HepG2 (cell line): ENCODE data around the gene TM9SF3. TPM values are rescaled to one million over a fixed set of nuclear protein-coding genes. Genes with fewer than 3 reads are reported as not detected.

Experiments
- ATAC-seq: fragments of 200-7000 bp; cut with Tn5 transposase; 3 replicates; pipeline ENCODE4 v1.9.1; 2020; ENCODE audit warnings: mild to moderate bottlenecking, moderate library complexity
- BruUV-seq: library from RNA; stranded (reverse); fragments of 400-500 nt; replicated peaks from 2 replicates; lab custom pipeline; 2021; lab: Mats Ljungman, UMichigan
- CTCF ChIA-PET: fragments of 300-600 bp; formaldehyde crosslinking; extraction: SDS; loops from one replicate; lab custom pipeline; 2021; ENCODE audit warnings: low total read pairs, inconsistent platforms, low intra/inter-chr PET ratio; lab: Yijun Ruan, JAX
- POLR2A ChIA-PET: fragments of 350-600 bp; sonication (Branson Sonifier 250); formaldehyde crosslinking; loops from one replicate; lab custom pipeline; 2020; ENCODE audit warnings: antibody characterized with exemption, inconsistent platforms; lab: Yijun Ruan, JAX
- DNase-seq: peaks from one replicate; pipeline ENCODE4 v3.0.0-alpha.2; 2015; ENCODE audit warnings: low spot score
- FAIRE-seq: peaks from 3 replicates; lab custom pipeline; 2011; peaks lifted over from hg19 to GRCh38; lab: Jason Lieb, UNC
- H2AFZ ChIP-seq: one replicate; pipeline ENCODE4 v1.6.1; 2011; ENCODE audit warnings: low read length, inconsistent platforms
- H3K27ac ChIP-seq: fragments of 300-600 bp; 3 replicates; pipeline ENCODE4 v1.8.0; 2011; ENCODE audit warnings: mixed run types, mild to moderate bottlenecking, mixed read lengths, low read length, inconsistent platforms; ENCODE audit not compliant: insufficient read depth; ENCODE audit errors: extremely low read length
- H3K27me3 ChIP-seq, 2 experiments: fragments of 200-600 bp in 1 of 2; 2 replicates in 1 of 2; 3 replicates in 1 of 2; pipeline versions ENCODE4 v1.6.0 to v1.8.0; 2011; ENCODE audit warnings: low read length in 2 of 2, mild to moderate bottlenecking in 2 of 2, moderate library complexity in 2 of 2, inconsistent platforms in 1 of 2; ENCODE audit not compliant: insufficient read depth in 2 of 2, control insufficient read depth in 1 of 2
- H3K36me3 ChIP-seq, 2 experiments: fragments of 200-600 bp in 1 of 2; replicated peaks in 1 of 2; 2 replicates in 1 of 2; 3 replicates in 1 of 2; pipeline versions ENCODE4 v1.5.1 to v1.8.0; 2011; ENCODE audit warnings: low read length in 2 of 2, inconsistent platforms in 1 of 2; ENCODE audit not compliant: insufficient read depth in 2 of 2, control insufficient read depth in 1 of 2
- H3K4me1 ChIP-seq: 2 replicates; pipeline ENCODE4 v1.5.1; 2012; ENCODE audit warnings: low read length, inconsistent platforms; ENCODE audit not compliant: insufficient read depth
- H3K4me2 ChIP-seq: 2 replicates; pipeline ENCODE4 v1.6.0; 2011; ENCODE audit warnings: low read depth, low read length, inconsistent platforms
- H3K4me3 ChIP-seq, 3 experiments: fragments of 200-600 bp in 1 of 3; sonication (generic), shearing (Covaris generic) in 1 of 3; replicated peaks in 1 of 3; 2 replicates each; pipeline ENCODE4 v1.5.1; 2011 to 2016; ENCODE audit warnings: low read length in 3 of 3, inconsistent platforms in 2 of 3, low read depth in 2 of 3, mild to moderate bottlenecking in 2 of 3, control low read depth in 1 of 3, mixed read lengths in 1 of 3; ENCODE audit not compliant: insufficient read depth in 1 of 3
- H3K79me2 ChIP-seq: one replicate; pipeline ENCODE4 v1.6.1; 2011; ENCODE audit warnings: low read length, inconsistent platforms; ENCODE audit not compliant: insufficient read depth
- H3K9ac ChIP-seq: 2 replicates; pipeline ENCODE4 v1.6.0; 2011; ENCODE audit warnings: mild to moderate bottlenecking, low read depth, low read length, inconsistent platforms; ENCODE audit not compliant: insufficient read depth
- H3K9me3 ChIP-seq: 2 replicates; pipeline ENCODE4 v1.5.1; 2012; ENCODE audit warnings: mild to moderate bottlenecking, low read length
- H4K20me1 ChIP-seq: 2 replicates; pipeline ENCODE4 v1.6.0; 2011; ENCODE audit warnings: inconsistent platforms, mild to moderate bottlenecking, low read length, moderate library complexity; ENCODE audit not compliant: insufficient read depth
- ESRRA ChIP-seq: sonication (generic); formaldehyde crosslinking; IDR thresholded peaks from 2 replicates; pipeline ENCODE4 v1.5.1; 2020; ENCODE audit warnings: mild to moderate bottlenecking, low read depth, missing genetic modification reagents
- ISX ChIP-seq: sonication (generic); formaldehyde crosslinking; conservative IDR thresholded peaks from 2 replicates; pipeline ENCODE4 v1.5.0; 2020; ENCODE audit warnings: missing genetic modification reagents
- PCBP1 ChIP-seq: fragments of 200-400 bp; formaldehyde crosslinking; IDR thresholded peaks from 2 replicates; pipeline ENCODE4 v1.6.1; 2017; ENCODE audit warnings: mild to moderate bottlenecking, low read depth, low read length, borderline replicate concordance
- RNF2 ChIP-seq: fragments of 450-650 bp; conservative IDR thresholded peaks from 2 replicates; pipeline ENCODE4 v1.6.1; 2016; ENCODE audit warnings: low read depth
- RXRB ChIP-seq: IDR thresholded peaks from 2 replicates; pipeline ENCODE4 v1.6.1; 2016; ENCODE audit warnings: borderline replicate concordance, missing genetic modification reagents, missing compliant biosample characterization
- TGIF2 ChIP-seq: IDR thresholded peaks from 2 replicates; pipeline ENCODE4 v1.6.1; 2016; ENCODE audit warnings: control low read depth, missing compliant biosample characterization
- ZFP41 ChIP-seq: sonication (generic); formaldehyde crosslinking; IDR thresholded peaks from 2 replicates; pipeline ENCODE4 v1.4.0; 2020; ENCODE audit warnings: mild to moderate bottlenecking, missing genetic modification reagents, borderline replicate concordance
- ZNF124 ChIP-seq: sonication (generic); formaldehyde crosslinking; IDR thresholded peaks from 2 replicates; pipeline ENCODE4 v1.4.0; 2020; ENCODE audit warnings: missing genetic modification reagents
- ZNF33B ChIP-seq: sonication (generic); formaldehyde crosslinking; IDR thresholded peaks from 2 replicates; pipeline ENCODE4 v1.5.1; 2020; ENCODE audit warnings: mild to moderate bottlenecking, missing genetic modification reagents
- ZNF790 ChIP-seq: sonication (generic); formaldehyde crosslinking; IDR thresholded peaks from 2 replicates; pipeline ENCODE4 v1.8.0; 2022; ENCODE audit warnings: missing genetic modification reagents, mild to moderate bottlenecking, borderline replicate concordance
- ZSCAN30 ChIP-seq: sonication (generic); formaldehyde crosslinking; IDR thresholded peaks from 2 replicates; pipeline ENCODE4 v1.5.0; 2020; ENCODE audit warnings: mild to moderate bottlenecking, missing genetic modification reagents
- WGBS: methylation state at CpG from one replicate; pipeline ENCODE4 v1.1.6; 2017; ENCODE audit warnings: low lambda C conversion rate; 5-methylcytosine and 5-hydroxymethylcytosine counted together
- in situ Hi-C: cut with HindIII; loops from 2 replicates; pipeline ENCODE4 v1.10.0; 2017; ENCODE audit warnings: low pct_unique_long_range_greater_than_20kb; ENCODE audit not compliant: extremely low pct_ligation_motif_present
- intact Hi-C: fragments of 100-400 bp; cut with micrococcal nuclease; formaldehyde crosslinking; loops from one replicate; pipeline ENCODE4 v1.10.0; 2022; ENCODE audit not compliant: unreplicated experiment
- polyA plus RNA-seq, 8 experiments: library from polyadenylated mRNA; depleted of rRNA in 3 of 8; stranded (reverse) in 7 of 8; unstranded in 1 of 8; fragments of >200 nt; fragmentation: Illumina TruSeq in 4 of 8; extraction: Trizol in 4 of 8; gene quantifications; 2 replicates each; pipeline versions ENCODE4 v1.2.1 to v1.2.3, GENCODE V29; 2011 to 2016; ENCODE audit warnings: low read depth in 4 of 8, missing spikeins in 1 of 8, mixed read lengths in 1 of 8; ENCODE audit not compliant: insufficient read depth in 1 of 8
- total RNA-seq, 5 experiments: library from RNA; depleted of rRNA; stranded (reverse); fragments of >200 nt; fragmentation: Illumina TruSeq; extraction: Trizol; gene quantifications; 2 replicates each; pipeline ENCODE4 v1.2.3, GENCODE V29; 2016; ENCODE audit warnings: low read depth in 1 of 5
- TF ChIP-seq, protein P1 (sequence below), 2 experiments: fragments of 450-650 bp in 1 of 2; sonication (generic) in 1 of 2; formaldehyde crosslinking; IDR thresholded peaks; 2 replicates each; pipeline versions ENCODE4 v1.5.0 to v1.8.0; 2020 to 2022; ENCODE audit warnings: mild to moderate bottlenecking in 1 of 2, missing genetic modification reagents in 1 of 2
- TF ChIP-seq, protein P2 (sequence below): sonication (generic); formaldehyde crosslinking; IDR thresholded peaks from 2 replicates; pipeline ENCODE4 v1.4.0; 2020; ENCODE audit warnings: missing genetic modification reagents
- TF ChIP-seq, protein P3 (sequence below): sonication (generic); formaldehyde crosslinking; IDR thresholded peaks from 2 replicates; pipeline ENCODE4 v1.8.0; 2023; ENCODE audit warnings: mild to moderate bottlenecking, missing genetic modification reagents
- TF ChIP-seq, protein P4 (sequence below): sonication (generic); formaldehyde crosslinking; IDR thresholded peaks from 2 replicates; pipeline ENCODE4 v1.8.1; 2023; ENCODE audit warnings: mild to moderate bottlenecking, missing genetic modification reagents
- TF ChIP-seq, protein P5 (sequence below): sonication (generic); formaldehyde crosslinking; IDR thresholded peaks from 2 replicates; pipeline ENCODE4 v1.4.0; 2020; ENCODE audit warnings: missing genetic modification reagents

TM9SF3 gene
- total and polyA plus RNA-seq, 2 of the 13 experiments (the other 11 are each of a cell fraction or from before 2014, with no cell fraction given), result 43.8 to 120 TPM

DNA sequence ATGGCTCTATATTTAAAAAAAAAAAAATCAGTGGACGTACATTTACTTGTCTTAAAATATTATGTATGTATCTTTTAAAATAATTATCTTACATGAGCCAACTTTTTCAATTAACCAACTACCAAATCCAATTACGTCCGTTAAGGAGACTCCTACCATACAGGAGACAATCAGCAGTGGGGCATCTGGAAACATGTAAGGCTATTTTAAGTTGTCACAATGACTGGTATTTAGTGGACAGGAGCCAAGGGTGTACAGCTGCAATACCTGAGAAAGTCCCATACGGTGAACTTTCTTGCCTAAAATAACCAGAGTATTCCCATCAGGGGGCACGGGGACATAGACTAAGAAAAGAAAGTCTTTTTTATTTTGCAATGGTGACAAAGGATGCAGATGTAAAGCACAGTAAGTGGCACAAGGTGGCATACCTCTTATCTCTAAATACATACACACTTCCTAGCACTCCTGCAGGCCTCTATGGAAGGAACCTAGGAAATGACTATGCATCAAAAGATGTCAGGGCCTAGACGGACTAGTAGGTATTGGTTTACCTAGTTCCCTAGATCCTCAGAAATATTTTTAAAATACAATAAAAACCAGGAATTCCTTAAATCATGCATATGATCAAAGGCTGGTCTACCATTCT is 57.1 kb downstream of the TM9SF3 start:
- Histone ChIP-seq H3K4me2 (no peak overlapping the region), H3K9ac (no peak overlapping the region), H3K27ac (no peak overlapping the region), H3K4me1 (peaks cover 14% of the 10 kb centered on the region), H3K4me3 (no peak overlapping the region)
- CTCF ChIA-PET, result no interaction called here
- FAIRE-seq (no peak), ATAC-seq (no peak)
- WGBS, result 96% methylated on average over 6 of the region's 6 CpGs
- in situ Hi-C loops (no loop called here), intact Hi-C loops (no loop called here)
- TF ChIP-seq, protein P1, sequence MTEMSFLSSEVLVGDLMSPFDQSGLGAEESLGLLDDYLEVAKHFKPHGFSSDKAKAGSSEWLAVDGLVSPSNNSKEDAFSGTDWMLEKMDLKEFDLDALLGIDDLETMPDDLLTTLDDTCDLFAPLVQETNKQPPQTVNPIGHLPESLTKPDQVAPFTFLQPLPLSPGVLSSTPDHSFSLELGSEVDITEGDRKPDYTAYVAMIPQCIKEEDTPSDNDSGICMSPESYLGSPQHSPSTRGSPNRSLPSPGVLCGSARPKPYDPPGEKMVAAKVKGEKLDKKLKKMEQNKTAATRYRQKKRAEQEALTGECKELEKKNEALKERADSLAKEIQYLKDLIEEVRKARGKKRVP (CRISPR knock-in tag; IDR thresholded peaks at IDR 0.05), result no peak
- TF ChIP-seq, protein P2, sequence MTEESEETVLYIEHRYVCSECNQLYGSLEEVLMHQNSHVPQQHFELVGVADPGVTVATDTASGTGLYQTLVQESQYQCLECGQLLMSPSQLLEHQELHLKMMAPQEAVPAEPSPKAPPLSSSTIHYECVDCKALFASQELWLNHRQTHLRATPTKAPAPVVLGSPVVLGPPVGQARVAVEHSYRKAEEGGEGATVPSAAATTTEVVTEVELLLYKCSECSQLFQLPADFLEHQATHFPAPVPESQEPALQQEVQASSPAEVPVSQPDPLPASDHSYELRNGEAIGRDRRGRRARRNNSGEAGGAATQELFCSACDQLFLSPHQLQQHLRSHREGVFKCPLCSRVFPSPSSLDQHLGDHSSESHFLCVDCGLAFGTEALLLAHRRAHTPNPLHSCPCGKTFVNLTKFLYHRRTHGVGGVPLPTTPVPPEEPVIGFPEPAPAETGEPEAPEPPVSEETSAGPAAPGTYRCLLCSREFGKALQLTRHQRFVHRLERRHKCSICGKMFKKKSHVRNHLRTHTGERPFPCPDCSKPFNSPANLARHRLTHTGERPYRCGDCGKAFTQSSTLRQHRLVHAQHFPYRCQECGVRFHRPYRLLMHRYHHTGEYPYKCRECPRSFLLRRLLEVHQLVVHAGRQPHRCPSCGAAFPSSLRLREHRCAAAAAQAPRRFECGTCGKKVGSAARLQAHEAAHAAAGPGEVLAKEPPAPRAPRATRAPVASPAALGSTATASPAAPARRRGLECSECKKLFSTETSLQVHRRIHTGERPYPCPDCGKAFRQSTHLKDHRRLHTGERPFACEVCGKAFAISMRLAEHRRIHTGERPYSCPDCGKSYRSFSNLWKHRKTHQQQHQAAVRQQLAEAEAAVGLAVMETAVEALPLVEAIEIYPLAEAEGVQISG, result no peak
- TF ChIP-seq ZFP41 (CRISPR knock-in tag) (no peak), ZNF124 (no peak), ZSCAN30 (CRISPR knock-in tag) (no peak), ZNF790 (no peak), RXRB (CRISPR knock-in tag) (no peak), TGIF2 (CRISPR knock-in tag) (no peak), RNF2 (no peak), ISX (CRISPR knock-in tag) (no peak), ZNF33B (CRISPR knock-in tag) (no peak), PCBP1 (no peak), ESRRA (no peak)
- TF ChIP-seq, protein P3, sequence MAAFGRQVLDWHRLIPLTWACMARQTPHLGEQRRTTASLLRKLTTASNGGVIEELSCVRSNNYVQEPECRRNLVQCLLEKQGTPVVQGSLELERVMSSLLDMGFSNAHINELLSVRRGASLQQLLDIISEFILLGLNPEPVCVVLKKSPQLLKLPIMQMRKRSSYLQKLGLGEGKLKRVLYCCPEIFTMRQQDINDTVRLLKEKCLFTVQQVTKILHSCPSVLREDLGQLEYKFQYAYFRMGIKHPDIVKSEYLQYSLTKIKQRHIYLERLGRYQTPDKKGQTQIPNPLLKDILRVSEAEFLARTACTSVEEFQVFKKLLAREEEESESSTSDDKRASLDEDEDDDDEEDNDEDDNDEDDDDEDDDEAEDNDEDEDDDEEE (CRISPR knock-in tag), result no peak
- TF ChIP-seq, protein P4, sequence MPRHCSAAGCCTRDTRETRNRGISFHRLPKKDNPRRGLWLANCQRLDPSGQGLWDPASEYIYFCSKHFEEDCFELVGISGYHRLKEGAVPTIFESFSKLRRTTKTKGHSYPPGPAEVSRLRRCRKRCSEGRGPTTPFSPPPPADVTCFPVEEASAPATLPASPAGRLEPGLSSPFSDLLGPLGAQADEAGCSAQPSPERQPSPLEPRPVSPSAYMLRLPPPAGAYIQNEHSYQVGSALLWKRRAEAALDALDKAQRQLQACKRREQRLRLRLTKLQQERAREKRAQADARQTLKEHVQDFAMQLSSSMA (CRISPR knock-in tag), result no peak
- TF ChIP-seq, protein P5, sequence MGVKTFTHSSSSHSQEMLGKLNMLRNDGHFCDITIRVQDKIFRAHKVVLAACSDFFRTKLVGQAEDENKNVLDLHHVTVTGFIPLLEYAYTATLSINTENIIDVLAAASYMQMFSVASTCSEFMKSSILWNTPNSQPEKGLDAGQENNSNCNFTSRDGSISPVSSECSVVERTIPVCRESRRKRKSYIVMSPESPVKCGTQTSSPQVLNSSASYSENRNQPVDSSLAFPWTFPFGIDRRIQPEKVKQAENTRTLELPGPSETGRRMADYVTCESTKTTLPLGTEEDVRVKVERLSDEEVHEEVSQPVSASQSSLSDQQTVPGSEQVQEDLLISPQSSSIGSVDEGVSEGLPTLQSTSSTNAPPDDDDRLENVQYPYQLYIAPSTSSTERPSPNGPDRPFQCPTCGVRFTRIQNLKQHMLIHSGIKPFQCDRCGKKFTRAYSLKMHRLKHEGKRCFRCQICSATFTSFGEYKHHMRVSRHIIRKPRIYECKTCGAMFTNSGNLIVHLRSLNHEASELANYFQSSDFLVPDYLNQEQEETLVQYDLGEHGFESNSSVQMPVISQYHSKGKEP (CRISPR knock-in tag), result no peak
- TF ChIP-seq, all 625 proteins: peak for 0
- Histone ChIP-seq H3K27me3 (no peaks in the 10 kb centered on the region), H4K20me1 (no peaks in the 10 kb centered on the region; the same call in 1 of the 2 replicates), H3K36me3 (peaks cover 24 to 62% of the 10 kb centered on the region in 2 experiments), H3K79me2 (no peaks in the 10 kb centered on the region), H3K9me3 (no peaks in the 10 kb centered on the region), H2AFZ (no peak overlapping the region)
- POLR2A ChIA-PET, result no interaction called here
- no peak for DNase-seq
- no TSS peak for BruUV-seq
